ENCODE data around the gene SFXN5.

SFXN5 gene

GRCh38 chr2:72983500-72984161, 87.9 kb downstream of the SFXN5 start:
- no peak for DNase-seq
- no peak overlapping the region for H3K4me3 Mint-ChIP-seq
- no peaks in the 10 kb centered on the region for H3K27me3 Mint-ChIP-seq
- no peaks in the 10 kb centered on the region for H3K9me3 Mint-ChIP-seq
- H3K4me1 Mint-ChIP-seq (ENCODE audit: low read depth): no peaks in the 10 kb centered on the region
- H3K27ac Mint-ChIP-seq: no peak overlapping the region
- no peaks in the 10 kb centered on the region for H3K36me3 Mint-ChIP-seq (ENCODE audit: low read depth)

GRCh38 chr2:72982781-72983499, 88.6 kb downstream of the SFXN5 start:
- Mint-ChIP-seq H3K27ac (no peak overlapping the region), H3K4me1 (ENCODE audit: low read depth) (no peaks in the 10 kb centered on the region), H3K4me3 (no peak overlapping the region), H3K36me3 (ENCODE audit: low read depth) (no peaks in the 10 kb centered on the region), H3K9me3 (no peaks in the 10 kb centered on the region), H3K27me3 (no peaks in the 10 kb centered on the region)
- no peak for DNase-seq

- Mint-ChIP-seq H3K27me3 (no peaks in the 10 kb centered on the region), H3K4me3 (no peak overlapping the region), H3K36me3 (ENCODE audit: low read depth) (no peaks in the 10 kb centered on the region), H3K27ac (no peak overlapping the region), H3K4me1 (ENCODE audit: low read depth) (no peaks in the 10 kb centered on the region), H3K9me3 (no peaks in the 10 kb centered on the region)
- DNase-seq: no peak
Observed at GRCh38 chr2:72982219-72982618, 89.3 kb downstream of the SFXN5 start.

- Mint-ChIP-seq H3K9me3 (no peaks in the 10 kb centered on the region), H3K36me3 (ENCODE audit: low read depth) (no peaks in the 10 kb centered on the region), H3K27ac (no peak overlapping the region), H3K4me3 (no peak overlapping the region), H3K4me1 (ENCODE audit: low read depth) (no peaks in the 10 kb centered on the region), H3K27me3 (no peaks in the 10 kb centered on the region)
- DNase-seq: no peak
Observed at GRCh38 chr2:72981536-72981935, 90.0 kb downstream of the SFXN5 start.

GRCh38 chr2:72980535-72981217, 90.8 kb downstream of the SFXN5 start:
- no peak overlapping the region for H3K27ac Mint-ChIP-seq
- no peaks in the 10 kb centered on the region for H3K9me3 Mint-ChIP-seq
- H3K4me3 Mint-ChIP-seq: no peak overlapping the region
- no peaks in the 10 kb centered on the region for H3K27me3 Mint-ChIP-seq
- no peaks in the 10 kb centered on the region for H3K4me1 Mint-ChIP-seq (ENCODE audit: low read depth)
- DNase-seq: no peak
- H3K36me3 Mint-ChIP-seq (ENCODE audit: low read depth): no peaks in the 10 kb centered on the region

- Mint-ChIP-seq H3K4me1 (ENCODE audit: low read depth) (no peaks in the 10 kb centered on the region), H3K9me3 (no peaks in the 10 kb centered on the region), H3K36me3 (ENCODE audit: low read depth) (no peaks in the 10 kb centered on the region), H3K4me3 (no peak overlapping the region), H3K27me3 (no peaks in the 10 kb centered on the region), H3K27ac (no peak overlapping the region)
- DNase-seq: no peak
Observed at GRCh38 chr2:72979896-72980295, 91.6 kb downstream of the SFXN5 start.

GRCh38 chr2:72975017-72975416, 96.5 kb downstream of the SFXN5 start:
- Mint-ChIP-seq H3K27me3 (no peaks in the 10 kb centered on the region), H3K4me1 (ENCODE audit: low read depth) (no peaks in the 10 kb centered on the region), H3K4me3 (no peak overlapping the region), H3K9me3 (no peaks in the 10 kb centered on the region), H3K27ac (no peak overlapping the region), H3K36me3 (ENCODE audit: low read depth) (no peaks in the 10 kb centered on the region)
- DNase-seq: no peak

GRCh38 chr2:72974436-72974754, 97.1 kb downstream of the SFXN5 start:
- H3K36me3 Mint-ChIP-seq (ENCODE audit: low read depth): no peaks in the 10 kb centered on the region
- H3K27me3 Mint-ChIP-seq: no peaks in the 10 kb centered on the region
- no peak for DNase-seq
- H3K4me1 Mint-ChIP-seq (ENCODE audit: low read depth): no peaks in the 10 kb centered on the region
- no peak overlapping the region for H3K4me3 Mint-ChIP-seq
- no peak overlapping the region for H3K27ac Mint-ChIP-seq
- H3K9me3 Mint-ChIP-seq: no peaks in the 10 kb centered on the region

- H3K27me3 Mint-ChIP-seq: no peaks in the 10 kb centered on the region
- H3K4me1 Mint-ChIP-seq (ENCODE audit: low read depth): no peaks in the 10 kb centered on the region
- no peak overlapping the region for H3K27ac Mint-ChIP-seq
- H3K36me3 Mint-ChIP-seq (ENCODE audit: low read depth): no peaks in the 10 kb centered on the region
- no peak overlapping the region for H3K4me3 Mint-ChIP-seq
- peak; percentile 52 for DNase-seq
- H3K9me3 Mint-ChIP-seq: no peaks in the 10 kb centered on the region
Observed at GRCh38 chr2:72973566-72974435, 97.7 kb downstream of the SFXN5 start.

- H3K27ac Mint-ChIP-seq: no peak overlapping the region
- no peaks in the 10 kb centered on the region for H3K27me3 Mint-ChIP-seq
- H3K9me3 Mint-ChIP-seq: no peaks in the 10 kb centered on the region
- H3K36me3 Mint-ChIP-seq (ENCODE audit: low read depth): no peaks in the 10 kb centered on the region
- no peak overlapping the region for H3K4me3 Mint-ChIP-seq
- no peaks in the 10 kb centered on the region for H3K4me1 Mint-ChIP-seq (ENCODE audit: low read depth)
- no peak for DNase-seq
Observed at GRCh38 chr2:72973137-72973535, 98.4 kb downstream of the SFXN5 start.

- no peak for DNase-seq
- Mint-ChIP-seq H3K27me3 (no peaks in the 10 kb centered on the region), H3K27ac (no peak overlapping the region), H3K4me3 (no peak overlapping the region), H3K9me3 (no peaks in the 10 kb centered on the region), H3K36me3 (ENCODE audit: low read depth) (no peaks in the 10 kb centered on the region), H3K4me1 (ENCODE audit: low read depth) (no peaks in the 10 kb centered on the region)
Observed at GRCh38 chr2:72972352-72973136, 99.0 kb downstream of the SFXN5 start.

GRCh38 chr2:72971036-72971435, 100.5 kb downstream of the SFXN5 start:
- Mint-ChIP-seq H3K36me3 (ENCODE audit: low read depth) (no peaks in the 10 kb centered on the region), H3K27me3 (no peaks in the 10 kb centered on the region), H3K9me3 (no peaks in the 10 kb centered on the region), H3K4me3 (no peak overlapping the region), H3K4me1 (ENCODE audit: low read depth) (no peaks in the 10 kb centered on the region), H3K27ac (no peak overlapping the region)
- DNase-seq: no peak

GRCh38 chr2:72969706-72970105, 101.8 kb downstream of the SFXN5 start:
- no peaks in the 10 kb centered on the region for H3K4me1 Mint-ChIP-seq (ENCODE audit: low read depth)
- no peaks in the 10 kb centered on the region for H3K36me3 Mint-ChIP-seq (ENCODE audit: low read depth)
- no peak overlapping the region for H3K27ac Mint-ChIP-seq
- H3K27me3 Mint-ChIP-seq: no peaks in the 10 kb centered on the region
- no peak for DNase-seq
- no peaks in the 10 kb centered on the region for H3K9me3 Mint-ChIP-seq
- H3K4me3 Mint-ChIP-seq: no peak overlapping the region

GRCh38 chr2:72968286-72968685, 103.2 kb downstream of the SFXN5 start:
- H3K4me3 Mint-ChIP-seq: no peak overlapping the region
- no peaks in the 10 kb centered on the region for H3K9me3 Mint-ChIP-seq
- H3K27ac Mint-ChIP-seq: no peak overlapping the region
- DNase-seq: no peak
- no peaks in the 10 kb centered on the region for H3K27me3 Mint-ChIP-seq
- H3K36me3 Mint-ChIP-seq (ENCODE audit: low read depth): no peaks in the 10 kb centered on the region
- H3K4me1 Mint-ChIP-seq (ENCODE audit: low read depth): no peaks in the 10 kb centered on the region

Measured in activated T-cell treated with anti-CD3 and anti-CD28 coated beads, Interleukin-2, amount 50 U/mL, for 24 hours (primary cell).